NCI-H460 (cell line): ENCODE results near the gene BICRA. TPM values are rescaled to one million over a fixed set of nuclear protein-coding genes. Genes with fewer than 3 reads are reported as not detected.
"Not testable (repeated sequence)": the region's sequence is repeated elsewhere in the genome, so short reads cannot be mapped to it uniquely, and the experiment has no call there.

Experiments used
- DNase-seq: peaks from one replicate; pipeline ENCODE4 v3.0.0-alpha.2; 2016; ENCODE audit warnings: low read depth; ENCODE audit errors: extremely low read depth
- total RNA-seq: library from RNA; depleted of rRNA; stranded (reverse); fragments of >200 nt; shearing (Covaris generic); gene quantifications from 2 replicates; pipeline ENCODE4 v1.2.3, GENCODE V29; 2014

BICRA gene
- total RNA-seq, 1 experiment from 2014 or later = 0.40 TPM

- peak; percentile 69 for DNase-seq
Observed at GRCh38 chr19:47707135-47707925, 98.4 kb downstream of the BICRA start.

- no peak for DNase-seq
Observed at GRCh38 chr19:47711652-47712242, 102.8 kb downstream of the BICRA start.

- DNase-seq = no peak
Observed at GRCh38 chr19:47713046-47714021, 104.4 kb downstream of the BICRA start, which contains the start of gene EHD2. TSS of gene EHD2 (plus strand) at chr19:47713422. CDS start at chr19:47716613, 3,191 bp downstream.

GRCh38 chr19:47714339-47714738, 105.4 kb downstream of the BICRA start:
- no peak for DNase-seq

- DNase-seq = not testable (repeated sequence)
Observed at GRCh38 chr19:47714855-47715254, 105.9 kb downstream of the BICRA start.

- no peak for DNase-seq
Observed at GRCh38 chr19:47716270-47716937, 107.5 kb downstream of the BICRA start.

- DNase-seq = not testable (repeated sequence)
Observed at GRCh38 chr19:47718415-47719046, 109.6 kb downstream of the BICRA start.

- DNase-seq = no peak
Observed at GRCh38 chr19:47719047-47719859, 110.3 kb downstream of the BICRA start.

GRCh38 chr19:47720669-47721422, 111.9 kb downstream of the BICRA start:
- DNase-seq = no peak

GRCh38 chr19:47723581-47723940, 114.6 kb downstream of the BICRA start:
- DNase-seq = no peak

GRCh38 chr19:47725759-47726401, 116.9 kb downstream of the BICRA start:
- no peak for DNase-seq

GRCh38 chr19:47726467-47726866, 117.5 kb downstream of the BICRA start:
- DNase-seq = no peak

GRCh38 chr19:47728295-47728694, 119.4 kb downstream of the BICRA start:
- not testable (repeated sequence) for DNase-seq

GRCh38 chr19:47729468-47729798, 120.5 kb downstream of the BICRA start:
- peak; percentile 41 for DNase-seq

GRCh38 chr19:47729799-47730520, 121.0 kb downstream of the BICRA start:
- peak; percentile 59 for DNase-seq

- DNase-seq = no peak
Observed at GRCh38 chr19:47730521-47730889, 121.6 kb downstream of the BICRA start.

GRCh38 chr19:47730910-47731309, 122.0 kb downstream of the BICRA start:
- DNase-seq = no peak
